Hindlimb muscle (tissue), 1 donor: Measurements from ENCODE around the gene RBM8A. TPM values are rescaled to one million over a fixed set of nuclear protein-coding genes. Genes with fewer than 3 reads are reported as not detected.

Experiments
- DNase-seq: peaks from one replicate; pipeline ENCODE4 v3.0.0-alpha.2; 2013
- polyA plus RNA-seq: library from polyadenylated mRNA; unstranded; fragments of 120-200 nt; gene quantifications from one replicate; pipeline ENCODE4 v1.2.1, GENCODE V29; 2013; ENCODE audit not compliant: insufficient read length

Gene RBM8A
- polyA plus RNA-seq, 1 donor: 122 TPM

DNA sequence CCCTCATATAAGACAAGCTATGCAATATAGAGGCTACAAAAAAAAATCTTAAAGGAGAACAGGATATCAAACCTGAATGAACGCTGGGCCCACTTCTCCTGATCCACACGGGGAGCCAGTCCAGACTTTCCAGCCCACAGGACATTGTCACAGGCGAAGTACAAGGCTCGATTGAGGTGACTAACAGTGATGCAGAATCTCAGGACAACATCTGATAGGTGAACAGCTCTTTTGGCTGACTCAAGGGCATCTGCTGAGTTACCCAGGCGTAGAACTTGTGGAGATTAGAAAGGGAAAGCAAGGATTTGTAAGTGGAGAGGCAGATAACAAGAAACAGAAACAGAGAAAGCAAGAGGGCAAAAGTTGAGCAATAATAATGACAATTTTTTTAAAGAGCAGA is 10.5 kb downstream of the RBM8A start:
- no peak for DNase-seq

DNA sequence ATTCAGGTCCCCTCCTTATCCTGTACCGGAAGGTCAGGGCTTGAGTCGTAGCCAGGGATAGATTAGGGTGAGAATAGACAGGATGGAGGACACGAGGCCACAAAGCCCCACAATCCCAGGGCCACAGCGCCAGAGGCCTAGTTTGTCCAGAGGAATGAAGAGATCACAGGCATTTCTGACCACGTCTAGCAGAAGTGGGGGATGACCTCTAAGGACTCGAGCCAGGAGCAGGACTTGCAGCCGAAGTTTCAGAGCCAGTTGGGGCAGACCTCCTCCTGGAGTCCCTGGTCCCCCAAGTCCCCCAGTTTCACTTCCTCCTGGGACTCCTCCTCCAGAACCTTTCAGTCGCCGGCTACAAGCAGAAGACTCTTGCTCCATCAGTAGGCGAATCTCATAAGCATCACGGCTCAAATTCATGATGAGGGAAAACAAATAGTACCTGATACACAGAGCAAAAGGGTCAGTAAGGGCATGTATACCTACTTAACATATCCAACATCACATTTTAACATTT is 15.1 kb downstream of the RBM8A start:
- DNase-seq: no peak

DNA sequence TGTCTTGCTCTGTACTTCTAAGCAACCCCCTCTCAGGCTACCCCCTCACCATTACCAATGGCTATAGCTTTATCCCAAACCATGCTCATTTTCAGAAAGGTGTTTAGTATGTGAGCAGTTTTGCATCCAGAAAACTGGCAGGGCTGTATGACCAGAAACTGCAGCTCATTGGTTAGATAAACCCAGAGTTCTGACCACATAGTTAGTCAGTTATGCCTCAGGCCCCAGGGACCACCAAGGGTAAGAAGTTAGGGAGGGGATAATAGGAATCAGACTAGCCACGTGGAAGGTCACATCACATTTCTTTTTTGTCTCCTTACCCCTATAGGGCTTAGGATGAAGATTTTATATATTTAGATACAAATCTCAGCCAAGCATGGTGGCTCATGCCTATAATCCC is 18.6 kb downstream of the RBM8A start:
- no peak for DNase-seq

DNA sequence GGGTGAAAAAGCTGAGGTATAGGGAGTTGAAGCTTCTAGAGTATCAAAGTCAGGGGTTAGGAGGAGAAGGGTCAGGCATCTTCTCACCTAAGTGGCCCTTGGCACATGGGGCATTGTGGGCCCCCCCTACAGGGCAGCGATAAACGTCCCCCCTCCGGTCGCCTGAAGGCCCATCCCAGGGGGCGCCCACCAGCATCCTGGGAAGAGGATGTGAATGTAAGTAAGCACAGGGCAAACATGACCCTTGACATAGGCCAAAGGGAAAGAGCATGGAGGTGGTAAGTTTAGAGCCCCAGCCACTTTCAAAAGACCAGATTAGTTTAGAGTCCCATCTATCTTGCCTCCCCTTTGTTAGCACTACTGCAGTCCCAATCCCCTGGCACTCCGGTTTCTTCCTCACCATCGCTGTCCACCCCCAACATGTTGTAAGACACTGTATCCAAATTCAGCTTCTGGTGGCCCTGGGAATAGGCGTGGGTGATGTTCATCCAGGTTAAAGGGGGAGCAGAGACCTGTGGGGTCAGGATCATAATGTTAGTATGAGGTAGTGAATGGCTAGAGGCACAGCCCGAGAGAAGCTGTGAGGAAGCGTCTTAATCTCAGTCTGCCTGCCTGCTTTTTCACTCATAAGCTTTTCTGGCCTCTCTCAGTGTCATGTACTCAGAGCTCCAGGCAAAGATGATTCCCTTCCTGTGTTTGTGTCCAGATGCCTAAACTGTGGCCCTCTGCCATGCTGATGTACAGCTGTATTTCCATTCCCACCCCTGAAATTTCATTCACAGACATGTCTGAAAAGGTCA is 20.1 kb downstream of the RBM8A start:
- DNase-seq: peak; percentile 73

DNA sequence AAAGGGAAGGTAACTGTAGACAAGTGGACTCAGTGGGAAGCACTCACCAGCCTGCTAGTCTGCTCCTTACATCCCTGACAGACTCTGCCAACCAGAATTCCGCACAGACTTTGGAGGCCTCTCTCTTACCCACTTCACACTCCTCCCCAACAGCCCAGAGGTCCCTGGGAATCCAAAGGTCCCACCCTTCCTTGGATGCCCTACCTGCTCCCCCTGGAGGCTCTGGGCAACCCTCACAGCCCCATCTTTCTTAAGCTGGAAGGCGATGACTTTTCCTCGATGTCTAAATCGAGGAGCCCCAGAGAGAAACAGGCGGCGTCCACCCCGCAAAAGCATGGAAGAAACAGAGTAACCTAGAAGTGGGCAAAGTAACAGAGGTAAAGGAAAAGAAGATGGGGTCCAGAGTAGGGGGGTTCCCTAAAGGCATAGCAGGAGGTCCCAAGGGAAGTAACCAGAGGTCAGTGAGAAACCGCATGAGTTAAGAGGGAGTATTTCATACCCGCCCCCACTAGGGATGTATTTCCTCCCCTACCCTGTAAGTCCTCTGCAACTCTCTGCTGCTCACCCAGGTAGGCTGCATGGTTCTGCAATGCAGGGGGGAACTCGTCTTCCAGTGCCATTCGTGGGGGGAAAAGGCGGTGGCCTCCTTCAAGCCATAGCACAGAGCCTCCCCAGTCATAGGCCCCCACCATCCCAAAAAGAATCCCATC is 25.8 kb downstream of the RBM8A start:
- DNase-seq: no peak

DNA sequence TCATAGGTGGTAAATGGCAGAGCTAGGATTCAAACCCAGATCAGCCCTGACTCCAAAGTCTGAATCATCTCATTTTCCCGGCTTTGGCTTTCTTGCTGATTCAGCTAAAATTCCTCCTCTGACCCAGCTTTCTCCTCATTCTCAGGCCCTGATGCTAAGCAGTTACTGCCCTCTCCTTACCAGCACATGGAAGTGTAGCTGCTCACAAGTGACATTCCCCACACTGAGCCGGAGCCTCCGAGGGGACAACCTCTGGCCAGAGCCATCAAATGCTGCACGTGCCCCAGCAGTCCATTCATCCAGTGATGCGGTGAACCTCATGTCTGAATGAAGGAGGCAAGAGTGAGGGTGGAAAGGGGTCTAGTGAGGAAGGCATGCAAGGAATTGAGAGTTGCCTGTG is 28.5 kb downstream of the RBM8A start:
- no peak for DNase-seq

DNA sequence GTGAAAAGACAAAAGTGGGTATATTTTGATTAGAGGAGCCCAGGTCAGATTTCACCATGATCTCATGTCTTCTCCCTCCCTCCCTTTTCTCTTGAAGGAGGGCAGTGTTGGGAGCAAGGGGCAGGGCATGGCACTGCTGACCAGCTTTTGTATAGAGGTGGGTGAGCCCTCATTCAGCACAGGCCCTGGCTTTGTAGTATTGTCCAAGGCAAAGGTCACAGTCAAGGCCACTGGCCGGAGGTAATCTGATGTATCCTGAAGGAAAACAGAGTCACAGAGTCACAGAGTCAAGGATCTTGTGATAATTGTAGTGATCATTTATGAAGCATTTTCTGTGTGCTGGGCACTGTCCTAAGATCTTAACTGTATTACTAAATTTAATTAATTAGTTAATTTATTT is 29.3 kb downstream of the RBM8A start:
- DNase-seq: no peak

DNA sequence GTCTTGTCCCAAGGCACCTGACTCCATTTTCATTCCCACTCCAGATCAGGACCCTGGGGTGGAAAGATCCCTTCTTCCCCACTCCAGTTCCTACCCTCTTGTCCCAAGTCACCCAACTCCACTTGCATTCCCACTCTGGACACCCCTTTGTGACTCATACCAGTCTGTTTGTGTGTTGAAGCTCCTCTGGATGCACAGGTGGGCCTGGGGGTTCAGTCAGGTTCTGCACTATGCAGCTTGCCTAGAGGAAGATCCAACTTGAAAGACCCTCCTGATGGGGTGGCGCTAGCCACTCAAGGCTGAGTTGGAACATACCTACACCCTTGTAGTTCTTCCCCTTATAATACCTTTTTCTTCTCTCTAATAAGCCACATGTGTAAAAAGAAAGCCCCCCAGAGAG is 31.8 kb downstream of the RBM8A start:
- no peak for DNase-seq

DNA sequence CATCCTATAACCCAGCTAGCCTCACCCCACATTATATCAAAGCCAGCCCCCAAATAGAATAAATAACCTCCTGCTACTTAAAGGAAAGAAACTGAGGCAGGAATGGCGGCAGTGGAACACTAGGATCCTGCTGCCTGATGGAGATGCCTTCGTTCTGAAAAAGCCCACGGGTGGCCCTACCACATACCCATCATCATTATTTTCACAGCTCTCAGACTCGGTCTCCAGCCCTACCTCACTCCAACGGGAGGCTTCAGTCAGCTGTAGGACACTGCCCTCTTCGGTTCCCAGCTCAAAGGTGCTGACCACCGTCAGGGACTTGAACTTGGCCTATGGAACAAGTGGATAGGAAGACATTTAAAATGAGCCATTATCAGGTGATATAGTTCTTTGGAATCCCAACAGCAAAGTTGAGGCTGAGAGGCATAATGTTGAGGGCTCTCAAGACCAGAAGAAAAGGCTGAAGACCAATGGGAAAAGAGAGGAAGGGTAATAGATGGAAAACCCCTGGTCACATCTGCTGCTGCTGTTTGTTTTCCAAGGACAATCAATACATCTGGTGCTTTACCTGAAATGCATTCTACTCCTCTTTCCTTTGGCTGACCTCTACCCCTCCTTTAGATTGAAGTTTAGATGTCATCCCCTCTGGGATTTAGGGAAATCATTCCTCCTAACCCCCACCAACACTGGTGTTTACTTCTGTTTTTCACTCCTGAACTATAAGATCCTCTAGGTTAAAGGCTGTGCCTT is 33.8 kb downstream of the RBM8A start:
- DNase-seq: no peak

DNA sequence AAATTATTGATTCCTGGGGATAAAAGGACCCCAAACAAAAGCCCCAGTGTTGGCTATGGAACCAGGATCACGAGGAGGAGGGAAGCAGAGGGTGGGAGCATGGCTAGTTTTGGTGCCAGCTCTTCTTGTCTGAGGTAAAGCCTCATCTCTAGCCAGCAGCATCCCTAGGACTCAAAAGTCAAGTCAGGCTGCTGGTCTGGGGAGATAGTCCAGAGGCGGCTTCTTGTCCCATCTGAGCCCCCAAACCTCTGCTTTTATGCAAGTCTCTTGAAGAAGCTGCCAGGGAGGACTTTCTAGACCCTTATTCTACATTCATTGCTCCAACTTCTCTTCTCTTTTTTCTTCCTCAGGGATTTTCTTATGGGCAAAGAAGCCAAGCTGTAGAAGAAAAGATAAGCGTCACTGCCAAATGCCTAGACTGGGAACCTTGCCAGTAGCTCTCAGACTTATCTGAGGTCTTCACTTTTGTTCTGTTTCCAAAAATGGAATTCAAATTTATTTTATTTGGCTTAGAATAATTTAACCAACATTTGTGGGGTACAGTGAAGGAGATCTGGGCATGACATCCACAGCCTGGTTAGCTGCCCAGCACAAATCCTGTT is 34.7 kb downstream of the RBM8A start:
- no peak for DNase-seq

DNA sequence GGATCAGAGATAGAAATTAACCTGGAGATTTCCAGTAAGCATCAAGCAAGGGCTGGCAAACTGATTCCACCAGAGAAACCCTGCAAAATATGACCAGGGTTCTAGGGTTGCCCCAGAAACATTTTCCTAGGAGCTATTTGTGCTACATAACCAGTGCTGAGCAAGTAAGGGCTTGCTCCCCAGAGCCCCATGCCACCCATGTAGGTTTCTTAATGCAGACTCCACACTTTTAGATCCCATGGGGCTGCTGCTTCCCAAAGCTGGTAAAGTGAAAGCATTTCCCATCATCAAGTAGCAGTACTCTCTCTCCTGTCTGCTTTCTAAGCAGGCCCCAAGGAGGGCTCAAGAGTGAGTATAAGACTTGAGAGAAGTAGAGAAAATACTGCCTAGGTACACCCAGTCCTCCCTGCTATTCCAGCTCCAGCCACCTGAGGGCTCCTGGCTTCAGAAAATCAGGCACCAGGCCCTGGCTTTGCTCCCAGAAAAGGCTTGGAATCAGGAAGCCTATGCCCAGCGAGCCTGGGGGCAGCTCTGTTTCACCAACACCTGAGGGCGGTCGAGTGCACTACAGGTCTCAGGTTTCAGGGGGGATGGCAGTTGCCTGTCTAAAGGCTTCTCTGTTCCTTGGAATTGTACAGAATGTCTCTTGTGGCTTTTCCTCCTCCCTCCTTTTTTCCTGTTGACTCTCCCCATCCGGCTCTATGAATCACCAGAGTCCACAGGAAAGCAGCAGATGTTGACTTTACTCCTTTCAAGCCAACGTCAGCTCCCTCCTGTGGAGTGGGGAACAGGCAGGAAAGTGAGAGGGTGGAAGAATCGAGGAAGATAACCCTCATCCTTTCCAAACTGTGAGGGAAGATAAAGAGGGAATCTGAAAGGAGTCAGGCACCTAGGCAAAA is 35.4 kb downstream of the RBM8A start:
- peak; percentile 93 for DNase-seq

DNA sequence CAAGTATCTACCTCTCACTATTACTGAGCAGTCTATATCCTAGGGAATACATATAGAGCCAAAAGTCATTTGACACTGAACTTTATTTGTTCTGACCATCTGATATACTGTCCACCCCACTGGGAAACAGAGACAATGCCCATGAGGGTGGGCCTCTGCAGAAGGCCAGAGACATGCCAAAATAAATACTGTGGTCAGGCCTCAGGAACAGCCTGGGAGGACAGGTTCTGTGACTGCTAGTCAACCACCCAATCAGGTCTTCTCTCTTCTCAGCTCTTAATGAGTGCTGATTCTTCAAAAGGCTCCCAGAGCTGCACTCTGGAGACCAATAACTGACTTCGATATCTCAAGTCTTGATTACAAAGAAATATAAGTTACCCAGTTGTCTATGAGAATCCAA is 36.1 kb downstream of the RBM8A start:
- DNase-seq: no peak

DNA sequence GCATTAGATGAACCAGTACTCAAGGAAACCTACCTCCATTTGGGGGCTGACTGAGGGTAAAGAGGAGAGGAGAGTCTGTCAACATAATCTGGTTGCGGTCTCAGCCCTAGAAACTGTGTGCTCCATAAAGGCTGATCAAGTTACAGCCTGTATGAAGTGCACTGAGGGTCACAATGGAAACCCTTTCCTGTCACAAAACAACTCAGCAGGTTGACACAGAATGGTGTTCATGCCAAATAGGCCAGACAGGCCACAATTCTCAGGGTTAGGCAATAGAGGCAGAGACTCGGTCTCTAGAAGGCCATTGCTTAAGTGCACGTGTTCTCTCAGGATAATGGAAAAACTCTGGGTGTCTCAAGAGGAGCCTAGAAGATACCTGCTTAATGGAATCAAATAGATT is 37.6 kb downstream of the RBM8A start:
- no peak for DNase-seq

DNA sequence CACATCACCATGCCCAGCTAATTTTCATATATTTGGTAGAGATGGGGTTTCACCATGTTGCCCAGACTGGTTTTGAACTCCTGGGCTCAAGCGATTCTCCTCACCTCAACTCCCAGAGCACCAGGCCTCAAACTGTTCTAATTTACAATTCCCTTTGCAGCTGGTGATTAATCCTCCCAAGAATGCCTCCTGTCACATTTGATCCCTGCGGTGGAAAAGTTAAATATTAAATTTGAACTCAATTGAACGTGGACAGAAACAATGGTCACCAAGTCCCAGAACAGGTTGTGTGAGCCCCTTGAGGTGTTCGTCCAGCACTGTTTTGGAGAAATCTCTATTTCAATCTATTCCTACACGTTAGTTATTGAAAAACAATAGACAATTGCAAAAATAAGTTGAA is 39.7 kb downstream of the RBM8A start:
- no peak for DNase-seq

DNA sequence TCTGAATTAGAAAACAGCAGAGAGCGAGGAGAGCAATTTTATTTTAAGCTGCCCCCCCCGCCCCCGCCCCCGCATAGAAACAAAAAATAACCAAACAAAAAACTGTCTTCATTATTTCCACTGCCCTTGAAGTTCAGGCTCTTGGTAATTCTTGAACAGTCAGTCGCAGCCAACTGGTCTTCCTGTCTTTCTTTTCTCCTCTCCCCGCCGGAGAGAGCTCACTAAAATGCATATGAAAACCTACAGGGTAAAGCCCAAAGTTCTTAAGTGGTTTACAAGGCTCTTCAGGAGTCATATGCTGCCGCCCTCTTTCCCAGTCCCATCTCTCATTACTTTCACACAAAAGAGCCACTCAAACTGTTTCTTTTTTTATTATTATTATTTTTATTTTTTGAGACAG is 40.5 kb downstream of the RBM8A start:
- DNase-seq: peak; percentile 36

DNA sequence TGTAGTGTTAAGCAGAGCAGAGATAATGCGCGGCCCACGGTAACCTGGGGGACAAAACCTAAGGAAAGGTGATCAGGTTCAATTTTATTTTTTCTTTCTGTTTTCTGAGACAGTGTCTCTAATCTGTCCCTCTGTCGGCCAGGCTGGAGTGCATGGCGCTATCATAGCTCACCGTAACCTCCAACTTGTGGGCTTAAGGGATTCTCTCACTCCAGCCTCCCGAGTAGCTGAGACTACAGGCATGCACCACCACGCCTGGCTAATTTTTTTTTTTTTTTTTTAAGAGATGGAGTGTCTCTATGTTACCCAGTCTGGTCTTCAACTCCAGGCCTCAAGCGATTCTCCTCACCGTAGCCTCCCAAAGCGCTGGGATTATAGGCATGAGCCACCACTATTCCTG is 40.9 kb downstream of the RBM8A start:
- peak; percentile 23 for DNase-seq

DNA sequence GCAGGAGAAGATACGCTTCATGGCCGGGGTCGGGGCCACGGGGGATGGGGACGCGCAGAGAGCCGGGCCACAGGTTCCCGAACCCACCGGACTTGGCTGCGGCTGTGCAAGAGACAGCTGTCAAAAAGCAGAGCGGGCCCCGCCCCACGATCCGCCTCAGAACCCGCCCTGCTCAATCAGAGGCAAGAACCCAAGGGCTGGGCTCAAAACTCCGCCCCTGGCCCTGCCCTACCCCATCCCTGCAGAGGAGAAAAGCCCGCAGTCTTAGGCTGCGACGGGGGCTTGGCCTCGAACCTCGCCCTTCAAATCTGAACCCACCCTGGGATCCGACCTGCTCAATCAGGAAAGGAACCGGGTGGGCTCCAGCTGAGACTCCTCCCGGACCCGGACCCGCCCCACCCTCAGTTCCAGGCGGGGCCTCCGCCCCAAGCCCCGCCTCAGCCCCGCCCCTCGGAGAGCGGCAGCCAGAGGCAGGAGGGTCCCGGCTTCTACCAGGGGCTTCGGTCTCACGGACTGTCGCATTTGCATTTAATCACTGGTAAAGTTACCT is 41.5 kb downstream of the RBM8A start, which contains the start of gene ANKRD35:
Gene ANKRD35 (minus strand): TSS at position 129 of the 550 bp plus-strand sequence. CDS start 108 bp downstream, at position 21.
- DNase-seq: peak; percentile 75

DNA sequence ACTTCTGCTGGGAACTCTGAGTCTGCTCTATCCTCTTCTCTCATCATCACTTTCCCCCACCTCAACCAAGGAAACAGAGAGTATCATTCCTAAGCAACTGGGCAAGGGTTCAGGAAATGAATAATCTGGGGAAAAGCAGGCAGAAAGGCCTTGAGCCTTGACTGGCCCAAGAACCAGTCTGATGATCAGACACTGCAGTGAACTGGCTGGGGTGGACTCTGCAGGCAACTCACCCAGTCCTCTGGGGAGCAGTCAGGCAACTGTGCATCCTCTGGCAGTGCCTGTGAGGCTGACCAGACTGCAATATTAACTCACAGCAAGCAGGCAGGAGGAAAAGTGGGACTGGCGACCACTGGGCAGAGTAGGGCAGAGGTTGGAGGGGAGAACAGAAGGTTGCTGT is 42.6 kb downstream of the RBM8A start:
- DNase-seq: no peak

DNA sequence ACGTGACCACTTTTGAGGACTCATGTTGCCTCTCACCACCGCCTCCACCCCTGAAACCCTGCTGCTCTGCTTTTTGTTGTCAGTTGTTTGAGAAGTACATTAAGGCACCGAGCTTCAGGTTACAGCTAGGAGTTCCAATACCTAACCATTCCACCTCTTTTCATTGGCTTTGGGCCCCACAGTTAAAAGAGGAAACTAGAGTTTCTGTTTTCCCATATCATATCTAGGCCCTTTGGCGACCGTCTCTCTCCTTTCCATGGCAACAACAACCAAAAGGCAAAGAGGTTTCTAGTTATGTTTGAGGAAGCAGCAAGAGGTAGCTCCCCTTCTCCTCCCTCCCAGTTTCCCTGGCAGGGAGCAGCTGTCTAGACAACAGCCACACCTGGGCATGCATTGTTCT is 47.5 kb downstream of the RBM8A start:
- DNase-seq: no peak

DNA sequence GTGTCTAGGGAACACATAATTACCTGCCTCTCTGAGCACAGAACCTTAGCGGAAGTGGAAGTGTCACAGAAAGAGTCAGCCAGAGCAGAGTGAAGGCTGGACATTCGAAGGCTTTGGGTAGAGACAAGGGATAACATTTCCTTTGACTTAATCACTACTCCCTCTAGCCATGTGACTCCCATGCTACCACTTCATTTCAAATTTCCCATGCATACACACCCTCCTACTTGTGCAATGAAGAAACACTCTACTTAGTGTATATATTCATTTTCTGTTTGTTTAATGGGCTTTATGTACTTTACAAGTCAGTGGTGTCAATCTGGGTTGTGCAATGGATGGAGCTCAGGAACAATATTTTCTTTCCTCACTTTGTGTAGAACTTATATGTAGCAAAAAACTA is 48.6 kb downstream of the RBM8A start:
- no peak for DNase-seq

DNA sequence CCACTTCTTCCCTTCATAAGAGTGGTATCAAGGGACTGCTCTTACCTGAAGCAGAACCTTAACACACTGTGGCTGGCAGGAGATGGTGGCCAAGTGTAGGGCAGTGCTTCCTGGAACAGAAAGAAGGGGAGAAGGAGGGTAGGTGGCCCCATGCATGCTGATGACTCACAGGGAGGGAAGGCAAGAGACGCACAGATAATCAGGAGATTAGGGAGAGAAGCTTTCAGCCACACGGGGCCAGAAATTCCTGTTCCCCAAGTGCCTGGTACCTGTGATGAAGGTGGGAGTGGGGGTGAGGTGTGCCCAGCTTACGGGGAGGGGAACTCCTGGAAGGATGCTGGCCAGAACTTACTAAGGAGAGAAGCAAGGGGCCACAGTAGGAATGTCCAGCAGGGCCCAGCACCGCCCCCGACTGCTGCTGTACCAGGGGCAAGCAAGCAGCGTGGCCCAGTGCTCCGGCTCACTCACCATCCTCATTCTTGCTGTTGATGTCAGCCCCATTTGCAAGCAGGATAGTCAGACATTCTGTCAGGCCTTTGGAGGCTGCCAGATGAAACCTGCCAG is 49.3 kb downstream of the RBM8A start:
- no peak for DNase-seq
